Astrocyte (in vitro differentiated cells and primary cell): ENCODE data around the gene MKLN1. TPM values are rescaled to one million over a fixed set of nuclear protein-coding genes. Genes with fewer than 3 reads are reported as not detected.

ENCODE experiments used
- DNase-seq: peaks from one replicate; pipeline ENCODE4 v3.0.0-alpha.2; 2010; ENCODE audit warnings: low read depth
- FAIRE-seq: peaks from 2 replicates; lab custom pipeline; 2011; peaks lifted over from hg19 to GRCh38; lab: Jason Lieb, UNC
- H2AFZ ChIP-seq: 2 replicates; pipeline ENCODE4 v1.6.0; 2012; ENCODE audit warnings: low read depth, low read length, inconsistent platforms
- H3K27ac ChIP-seq: 2 replicates; pipeline ENCODE4 v1.5.1; 2011; ENCODE audit warnings: low read depth, low read length, inconsistent platforms
- H3K27me3 ChIP-seq: 2 replicates; pipeline ENCODE4 v1.6.0; 2011; ENCODE audit warnings: low read length, inconsistent platforms; ENCODE audit not compliant: insufficient read depth
- H3K36me3 ChIP-seq: 2 replicates; pipeline ENCODE4 v1.5.1; 2011; ENCODE audit warnings: low read length, inconsistent platforms; ENCODE audit not compliant: insufficient read depth
- H3K4me1 ChIP-seq: 2 replicates; pipeline ENCODE4 v1.5.1; 2011; ENCODE audit warnings: low read length, inconsistent platforms; ENCODE audit not compliant: insufficient read depth
- H3K4me2 ChIP-seq: 2 replicates; pipeline ENCODE4 v1.6.0; 2012; ENCODE audit warnings: low read length, inconsistent platforms
- H3K4me3 ChIP-seq: 2 replicates; pipeline ENCODE4 v1.5.1; 2011; ENCODE audit warnings: low read depth, mild to moderate bottlenecking, low read length, inconsistent platforms; ENCODE audit not compliant: insufficient read depth
- H3K79me2 ChIP-seq: 2 replicates; pipeline ENCODE4 v1.6.0; 2012; ENCODE audit warnings: mild to moderate bottlenecking, low read length, inconsistent platforms; ENCODE audit not compliant: insufficient read depth
- H3K9ac ChIP-seq: 2 replicates; pipeline ENCODE4 v1.6.0; 2012; ENCODE audit warnings: mild to moderate bottlenecking, low read length, inconsistent platforms
- H3K9me3 ChIP-seq: 2 replicates; pipeline ENCODE4 v1.5.1; 2012; ENCODE audit warnings: low read depth, mild to moderate bottlenecking, low read length, inconsistent platforms; ENCODE audit not compliant: insufficient read depth
- H4K20me1 ChIP-seq: 2 replicates; pipeline ENCODE4 v1.6.0; 2012; ENCODE audit warnings: low read length, inconsistent platforms; ENCODE audit not compliant: insufficient read depth
- H3K27ac Mint-ChIP-seq: one replicate; pipeline ENCODE4 v1.8.0; 2021; ENCODE audit warnings: mild to moderate bottlenecking, mixed read lengths; ENCODE audit not compliant: unreplicated experiment
- H3K27me3 Mint-ChIP-seq: one replicate; pipeline ENCODE4 v1.8.0; 2021; ENCODE audit warnings: low read depth, mixed read lengths; ENCODE audit not compliant: unreplicated experiment
- H3K36me3 Mint-ChIP-seq: one replicate; pipeline ENCODE4 v1.8.0; 2021; ENCODE audit warnings: low read depth, mixed read lengths; ENCODE audit not compliant: unreplicated experiment
- H3K4me1 Mint-ChIP-seq: one replicate; pipeline ENCODE4 v1.8.0; 2021; ENCODE audit warnings: low read depth, mixed read lengths; ENCODE audit not compliant: unreplicated experiment
- H3K4me3 Mint-ChIP-seq: one replicate; pipeline ENCODE4 v1.8.0; 2021; ENCODE audit warnings: mild to moderate bottlenecking, moderate library complexity, mixed read lengths; ENCODE audit not compliant: unreplicated experiment
- H3K9me3 Mint-ChIP-seq: one replicate; pipeline ENCODE4 v1.8.0; 2021; ENCODE audit warnings: mild to moderate bottlenecking, mixed read lengths; ENCODE audit not compliant: unreplicated experiment
- EZH2 ChIP-seq: IDR thresholded peaks from 2 replicates; pipeline ENCODE4 v1.6.1; 2012; ENCODE audit warnings: mild to moderate bottlenecking, low read length, inconsistent platforms; ENCODE audit not compliant: insufficient read depth
- total RNA-seq: library from RNA; stranded (reverse); gene quantifications from 2 replicates; pipeline ENCODE4 v1.2.1, GENCODE V29; 2021
- TF ChIP-seq, protein P1 (sequence below): IDR thresholded peaks from 2 replicates; pipeline ENCODE4 v1.5.1; 2011; ENCODE audit warnings: low read depth, mild to moderate bottlenecking, inconsistent platforms, low read length, moderate library complexity; ENCODE audit not compliant: insufficient read depth

The MKLN1 gene
- total RNA-seq, 1 donor from 2014 or later, result 48.0 TPM

DNA sequence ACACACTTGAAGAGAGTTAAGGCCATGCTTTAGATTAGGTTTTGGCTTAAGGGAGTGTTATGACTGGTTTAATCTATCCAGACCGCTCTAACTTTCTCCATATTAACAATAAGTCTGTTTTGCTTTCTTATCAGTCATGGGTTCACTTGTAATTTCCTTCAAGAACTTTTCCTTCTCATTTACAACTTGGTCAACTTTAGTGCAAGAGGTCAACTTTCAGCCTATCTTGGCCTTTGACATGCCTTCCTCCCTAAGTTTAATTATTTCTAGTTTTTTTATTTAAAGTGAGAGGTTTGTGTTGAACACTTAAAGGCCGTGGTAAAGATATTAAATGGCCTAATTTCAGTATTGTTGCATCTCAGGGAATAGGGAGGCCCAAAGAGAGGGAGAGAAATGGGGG is 75.6 kb downstream of the MKLN1 start:
- Histone ChIP-seq H3K27me3 (no peaks in the 10 kb centered on the region), H3K9me3 (no peaks in the 10 kb centered on the region), H3K79me2 (peaks cover 15% of the 10 kb centered on the region), H3K4me2 (no peak overlapping the region), H3K27ac (no peak overlapping the region), H2AFZ (no peak overlapping the region), H4K20me1 (peaks cover 10% of the 10 kb centered on the region), H3K9ac (no peak overlapping the region), H3K4me3 (no peak overlapping the region), H3K36me3 (peaks cover 9% of the 10 kb centered on the region), H3K4me1 (no peaks in the 10 kb centered on the region)
- FAIRE-seq (no peak), DNase-seq (no peak)
- H3K4me1 Mint-ChIP-seq, result no peaks in the 10 kb centered on the region
- peaks cover 32% of the 10 kb centered on the region for H3K36me3 Mint-ChIP-seq
- TF ChIP-seq EZH2, result no peak
- TF ChIP-seq, protein P1, sequence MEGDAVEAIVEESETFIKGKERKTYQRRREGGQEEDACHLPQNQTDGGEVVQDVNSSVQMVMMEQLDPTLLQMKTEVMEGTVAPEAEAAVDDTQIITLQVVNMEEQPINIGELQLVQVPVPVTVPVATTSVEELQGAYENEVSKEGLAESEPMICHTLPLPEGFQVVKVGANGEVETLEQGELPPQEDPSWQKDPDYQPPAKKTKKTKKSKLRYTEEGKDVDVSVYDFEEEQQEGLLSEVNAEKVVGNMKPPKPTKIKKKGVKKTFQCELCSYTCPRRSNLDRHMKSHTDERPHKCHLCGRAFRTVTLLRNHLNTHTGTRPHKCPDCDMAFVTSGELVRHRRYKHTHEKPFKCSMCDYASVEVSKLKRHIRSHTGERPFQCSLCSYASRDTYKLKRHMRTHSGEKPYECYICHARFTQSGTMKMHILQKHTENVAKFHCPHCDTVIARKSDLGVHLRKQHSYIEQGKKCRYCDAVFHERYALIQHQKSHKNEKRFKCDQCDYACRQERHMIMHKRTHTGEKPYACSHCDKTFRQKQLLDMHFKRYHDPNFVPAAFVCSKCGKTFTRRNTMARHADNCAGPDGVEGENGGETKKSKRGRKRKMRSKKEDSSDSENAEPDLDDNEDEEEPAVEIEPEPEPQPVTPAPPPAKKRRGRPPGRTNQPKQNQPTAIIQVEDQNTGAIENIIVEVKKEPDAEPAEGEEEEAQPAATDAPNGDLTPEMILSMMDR, result no peak
- H3K9me3 Mint-ChIP-seq, result peaks cover 22% of the 10 kb centered on the region
- H3K27me3 Mint-ChIP-seq, result no peaks in the 10 kb centered on the region
- no peak overlapping the region for H3K4me3 Mint-ChIP-seq
- H3K27ac Mint-ChIP-seq, result no peak overlapping the region

DNA sequence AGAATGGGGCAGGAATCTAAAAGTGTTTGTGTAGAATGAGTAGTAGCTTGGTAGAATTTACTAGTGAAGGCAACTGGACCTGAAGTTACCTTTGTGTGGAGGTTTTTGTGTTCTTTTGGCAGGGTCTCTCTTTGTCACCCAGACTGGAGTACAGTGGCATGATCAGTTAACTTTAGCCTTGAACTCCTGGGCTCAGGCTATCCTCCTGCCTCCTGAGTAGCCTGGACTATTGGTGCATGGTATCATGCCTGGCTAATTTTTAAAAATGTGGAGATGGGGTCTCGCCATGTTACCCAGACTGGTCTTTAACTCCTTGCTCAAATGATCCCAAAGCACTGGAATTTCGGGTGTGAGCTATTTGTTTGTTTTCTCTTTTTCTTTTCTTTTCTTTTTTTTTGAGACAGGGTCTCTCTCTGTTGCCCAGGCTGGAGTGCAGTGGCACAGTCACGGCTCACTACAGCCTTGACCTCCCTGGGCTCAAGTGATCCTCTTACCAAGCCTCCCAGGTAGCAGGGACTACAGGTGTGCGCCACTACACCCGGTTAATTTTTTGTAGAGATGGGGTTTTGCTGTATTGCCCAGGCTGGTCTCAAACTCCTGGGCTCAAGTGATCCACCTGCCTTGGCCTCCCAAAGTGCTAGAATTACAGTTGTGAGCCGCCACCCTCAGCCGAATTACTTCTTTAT is 76.7 kb downstream of the MKLN1 start:
- Mint-ChIP-seq H3K27me3 (no peaks in the 10 kb centered on the region), H3K4me3 (no peak overlapping the region)

More for the DNA sequence above, 76.7 kb downstream of the MKLN1 start:
- TF ChIP-seq EZH2, result no peak
- TF ChIP-seq, protein P1, result no peak
- Histone ChIP-seq H2AFZ (no peak overlapping the region), H3K4me3 (no peak overlapping the region), H3K4me2 (no peak overlapping the region), H3K4me1 (no peaks in the 10 kb centered on the region), H3K9ac (no peak overlapping the region), H3K27ac (no peak overlapping the region), H3K27me3 (no peaks in the 10 kb centered on the region), H3K36me3 (peaks cover 6% of the 10 kb centered on the region), H3K79me2 (peaks cover 15% of the 10 kb centered on the region), H4K20me1 (peaks cover 10% of the 10 kb centered on the region), H3K9me3 (no peaks in the 10 kb centered on the region)
- H3K27ac Mint-ChIP-seq, result no peak overlapping the region
- H3K4me1 Mint-ChIP-seq, result no peaks in the 10 kb centered on the region
- FAIRE-seq, result no peak
- DNase-seq, result no peak
- H3K36me3 Mint-ChIP-seq, result peaks cover 29% of the 10 kb centered on the region
- peaks cover 22% of the 10 kb centered on the region for H3K9me3 Mint-ChIP-seq
